GM13976 (cell line): ENCODE measurements around the gene LOC101059915.
"Not testable (repeated sequence)": the region's sequence is repeated elsewhere in the genome, so short reads cannot be mapped to it uniquely, and the experiment has no call there.

Experiments
- DNase-seq: peaks from one replicate; pipeline ENCODE4 v3.0.0; 2012; ENCODE audit warnings: low spot score
- in situ Hi-C: fragments of 300-500 bp; cut with MboI; formaldehyde crosslinking; loops from one replicate; pipeline ENCODE4 v1.12.0; 2022; ENCODE audit warnings: low sequenced_read_pairs, mixed read lengths, inconsistent platforms; ENCODE audit not compliant: unreplicated experiment
- TF ChIP-seq, protein P1 (sequence below): IDR thresholded peaks from 2 replicates; pipeline ENCODE4 v1.5.1; 2012; ENCODE audit warnings: borderline replicate concordance, mild to moderate bottlenecking; ENCODE audit not compliant: insufficient read depth; ENCODE audit errors: extremely low read depth, missing control alignments, control extremely low read depth

LOC101059915 gene

DNA sequence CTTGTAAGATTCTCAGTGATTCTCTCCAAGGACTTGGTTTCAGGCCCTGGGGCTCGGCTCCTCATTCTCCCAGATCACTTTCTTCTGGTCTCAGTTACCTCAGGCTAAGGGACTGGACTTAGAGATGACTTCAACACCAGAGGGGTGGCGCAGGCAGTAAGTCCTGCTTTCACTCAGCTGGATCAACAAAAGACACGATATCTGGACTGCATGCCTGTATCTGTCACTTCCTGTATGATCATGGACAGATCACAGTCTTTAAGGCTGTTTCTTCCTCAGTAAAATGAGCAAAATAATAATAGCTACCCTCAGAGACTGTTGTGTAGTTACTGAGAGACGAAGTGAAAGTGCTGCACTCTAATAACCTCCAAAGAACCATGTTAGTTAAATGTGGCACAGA lies 29.5 kb upstream of the LOC101059915 start:
- no peak for DNase-seq
- TF ChIP-seq, protein P1, sequence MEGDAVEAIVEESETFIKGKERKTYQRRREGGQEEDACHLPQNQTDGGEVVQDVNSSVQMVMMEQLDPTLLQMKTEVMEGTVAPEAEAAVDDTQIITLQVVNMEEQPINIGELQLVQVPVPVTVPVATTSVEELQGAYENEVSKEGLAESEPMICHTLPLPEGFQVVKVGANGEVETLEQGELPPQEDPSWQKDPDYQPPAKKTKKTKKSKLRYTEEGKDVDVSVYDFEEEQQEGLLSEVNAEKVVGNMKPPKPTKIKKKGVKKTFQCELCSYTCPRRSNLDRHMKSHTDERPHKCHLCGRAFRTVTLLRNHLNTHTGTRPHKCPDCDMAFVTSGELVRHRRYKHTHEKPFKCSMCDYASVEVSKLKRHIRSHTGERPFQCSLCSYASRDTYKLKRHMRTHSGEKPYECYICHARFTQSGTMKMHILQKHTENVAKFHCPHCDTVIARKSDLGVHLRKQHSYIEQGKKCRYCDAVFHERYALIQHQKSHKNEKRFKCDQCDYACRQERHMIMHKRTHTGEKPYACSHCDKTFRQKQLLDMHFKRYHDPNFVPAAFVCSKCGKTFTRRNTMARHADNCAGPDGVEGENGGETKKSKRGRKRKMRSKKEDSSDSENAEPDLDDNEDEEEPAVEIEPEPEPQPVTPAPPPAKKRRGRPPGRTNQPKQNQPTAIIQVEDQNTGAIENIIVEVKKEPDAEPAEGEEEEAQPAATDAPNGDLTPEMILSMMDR, result no peak
- in situ Hi-C loops, result no loop called here

DNA sequence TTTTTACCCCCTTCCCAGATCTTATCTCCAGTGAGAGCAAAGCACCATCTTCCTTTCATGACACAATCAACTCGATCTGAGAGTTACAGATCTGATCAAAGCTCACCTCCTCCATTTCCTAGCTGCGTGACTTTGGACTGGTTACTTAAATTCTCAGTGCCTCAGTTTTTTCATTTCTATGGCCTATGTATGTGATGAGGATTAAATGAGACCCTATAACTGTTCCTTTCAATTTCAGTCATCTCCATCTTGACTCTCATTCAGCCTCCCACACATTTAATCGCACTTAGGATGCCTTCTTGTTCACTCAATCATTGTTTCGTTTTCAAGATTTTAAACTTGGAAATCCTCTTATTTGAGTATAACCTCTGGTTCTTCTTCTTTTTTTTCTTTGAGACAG lies 28.9 kb upstream of the LOC101059915 start:
- no peak for DNase-seq
- in situ Hi-C loops, result no loop called here
- TF ChIP-seq, protein P1, result no peak

DNA sequence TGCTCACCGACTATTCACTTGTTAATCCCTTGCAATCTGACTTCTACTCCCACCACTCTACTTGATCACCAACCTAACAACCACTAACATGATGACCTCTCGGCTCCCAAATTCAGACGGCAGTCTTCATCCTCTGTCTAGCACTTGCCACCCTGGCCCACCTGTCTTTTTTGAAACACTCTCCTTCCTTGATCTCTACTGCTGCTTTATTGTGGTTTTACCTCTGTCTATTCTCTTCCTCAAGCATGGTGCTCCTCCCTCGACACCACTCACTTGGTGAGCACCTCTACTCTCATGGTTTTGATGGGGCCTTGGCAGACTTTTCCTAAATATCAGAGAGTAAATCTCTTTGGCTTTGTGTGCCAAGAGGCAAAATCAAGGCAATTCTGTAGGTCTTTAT lies 27.3 kb upstream of the LOC101059915 start:
- TF ChIP-seq, protein P1, result no peak
- DNase-seq, result no peak
- in situ Hi-C loops, result no loop called here

DNA sequence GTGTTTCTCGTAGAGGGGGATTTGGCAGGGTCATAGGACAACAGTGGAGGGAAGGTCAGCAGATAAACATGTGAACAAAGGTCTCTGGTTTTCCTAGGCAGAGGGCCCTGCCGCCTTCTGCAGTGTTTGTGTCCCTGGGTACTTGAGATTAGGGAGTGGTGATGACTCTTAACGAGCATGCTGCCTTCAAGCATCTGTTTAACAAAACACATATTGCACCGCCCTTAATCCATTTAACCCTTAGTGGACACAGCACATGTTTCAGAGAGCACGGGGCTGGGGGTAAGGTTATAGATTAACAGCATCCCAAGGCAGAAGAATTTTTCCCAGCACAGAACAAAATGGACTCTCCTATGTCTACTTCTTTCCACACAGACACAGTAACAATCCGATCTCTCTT lies 22.9 kb upstream of the LOC101059915 start:
- DNase-seq, in situ Hi-C loops: not testable (repeated sequence)

DNA sequence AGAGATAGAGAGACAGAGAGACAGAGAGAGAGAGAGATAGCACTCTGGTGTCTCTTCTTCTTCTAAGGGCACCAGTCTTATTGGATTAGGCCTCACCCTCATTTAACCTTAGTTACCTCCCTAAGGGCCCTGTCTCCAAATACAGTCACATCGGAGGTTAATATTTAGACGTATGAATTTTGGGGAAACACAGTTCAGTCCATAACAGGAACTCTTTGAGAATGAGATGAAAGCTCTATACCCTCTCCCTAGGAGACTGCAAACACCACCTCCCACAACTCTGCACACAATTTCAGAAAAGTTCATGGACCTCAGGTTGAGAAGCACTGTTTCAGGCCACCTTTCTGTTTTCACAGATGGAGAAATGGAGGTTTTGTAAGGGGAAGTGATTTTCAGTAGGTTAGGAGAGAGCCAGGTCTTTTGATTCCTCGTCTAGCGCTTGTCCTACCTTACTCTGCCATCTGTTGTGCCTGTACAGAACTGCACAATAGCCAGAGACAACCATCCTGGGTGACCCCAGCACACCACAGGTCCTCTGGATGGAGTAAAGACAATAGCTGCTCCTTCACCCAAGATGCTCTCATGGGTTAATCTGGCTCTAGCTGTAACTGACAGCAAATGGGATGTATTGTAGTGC lies 16.9 kb upstream of the LOC101059915 start:
- TF ChIP-seq, protein P1, result peak; percentile 37
- in situ Hi-C loops, result loop anchor here (25.0 kb wide), 1 partner anchor 212 kb away; no protein-coding TSS in a partner anchor
- DNase-seq, result no peak

DNA sequence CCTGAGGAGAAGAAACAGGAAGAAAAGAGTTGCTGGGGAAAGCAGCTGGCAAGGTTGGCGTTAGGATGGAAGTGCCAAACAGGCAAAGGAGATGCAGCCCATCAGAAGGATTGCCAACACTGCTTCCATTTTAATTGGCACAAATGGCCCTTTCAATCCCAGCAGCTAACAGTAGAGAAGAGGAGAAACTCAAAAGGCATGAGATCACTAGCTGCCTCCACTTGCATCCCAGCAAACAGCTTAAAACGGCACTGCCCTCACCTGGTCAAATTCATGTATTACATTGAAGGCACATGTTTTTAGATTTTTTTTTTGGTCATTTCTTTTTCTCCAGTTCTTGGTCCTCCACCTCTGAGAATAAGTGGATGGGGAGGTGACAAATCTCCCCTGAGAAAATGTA lies 14.9 kb upstream of the LOC101059915 start:
- TF ChIP-seq, protein P1, result peak; percentile 54
- in situ Hi-C loops, result loop anchor here (25.0 kb wide), 1 partner anchor 210 kb away; no protein-coding TSS in a partner anchor
- DNase-seq, result peak; percentile 44

DNA sequence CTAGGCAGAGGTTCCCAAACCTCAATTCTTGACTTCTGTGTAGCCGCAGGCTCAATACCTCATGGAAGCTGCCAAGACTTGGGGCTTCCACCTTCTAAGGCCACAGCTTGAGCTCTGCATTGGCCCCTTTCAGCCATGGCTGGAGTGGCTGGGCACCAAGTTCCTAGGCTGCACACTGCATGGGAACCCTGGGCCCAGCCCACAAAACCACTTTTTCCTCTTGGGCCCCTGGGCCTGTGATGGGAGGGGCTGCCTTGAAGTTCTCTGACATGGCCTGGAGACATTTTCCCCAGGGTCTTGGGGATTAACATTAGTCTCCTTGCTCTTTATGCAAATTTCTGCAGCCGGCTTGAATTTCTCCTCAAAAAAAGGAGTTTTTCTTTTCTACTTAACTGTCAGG lies 14.0 kb upstream of the LOC101059915 start:
- DNase-seq, result no peak
- in situ Hi-C loops, result loop anchor here (25.0 kb wide), 1 partner anchor 209 kb away; no protein-coding TSS in a partner anchor
- TF ChIP-seq, protein P1, result no peak
